Stimulated activated CD4-positive, alpha-beta T cell treated with anti-CD3 and anti-CD28 coated beads, Interleukin-12 subunit alpha, Interleukin-12 subunit beta, amount 100 ng/mL, for 48 hours (primary cell): Measurements from ENCODE around the gene ATP6V1A.
"Not testable (repeated sequence)": the region's sequence is repeated elsewhere in the genome, so short reads cannot be mapped to it uniquely, and the experiment has no call there.

Experiments used
- DNase-seq, 3 donors: peaks; one replicate each; pipeline ENCODE4 v3.0.0-alpha.2; 2020; ENCODE audit warnings: low read depth in 2 of 3, low spot score in 1 of 3

The ATP6V1A gene

DNA sequence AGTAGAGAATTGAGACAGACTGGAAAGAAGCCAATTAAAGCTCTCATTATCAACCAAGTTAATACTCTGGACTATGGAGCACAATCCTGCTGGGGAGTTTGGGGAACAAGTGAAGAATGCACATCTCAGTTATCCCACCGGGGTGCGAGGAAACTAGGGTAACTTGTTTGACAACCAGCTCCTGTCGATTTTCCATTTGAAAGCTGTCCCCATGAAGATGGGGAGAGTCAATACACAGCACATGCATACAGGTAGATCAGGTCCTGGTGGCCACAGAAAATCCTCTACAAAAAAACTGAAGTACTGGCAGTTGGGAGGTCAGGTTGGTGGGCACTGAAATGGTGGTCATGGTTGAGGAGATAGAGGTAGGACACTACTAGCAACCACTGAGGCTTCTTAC lies 66.0 kb downstream of the ATP6V1A start:
- DNase-seq = no peak

GRCh38 chr3:113819866-113820265 lies 73.0 kb downstream of the ATP6V1A start:
- no peak for DNase-seq

- no peak for DNase-seq
Measured at GRCh38 chr3:113825090-113825489, 78.3 kb downstream of the ATP6V1A start.

DNA sequence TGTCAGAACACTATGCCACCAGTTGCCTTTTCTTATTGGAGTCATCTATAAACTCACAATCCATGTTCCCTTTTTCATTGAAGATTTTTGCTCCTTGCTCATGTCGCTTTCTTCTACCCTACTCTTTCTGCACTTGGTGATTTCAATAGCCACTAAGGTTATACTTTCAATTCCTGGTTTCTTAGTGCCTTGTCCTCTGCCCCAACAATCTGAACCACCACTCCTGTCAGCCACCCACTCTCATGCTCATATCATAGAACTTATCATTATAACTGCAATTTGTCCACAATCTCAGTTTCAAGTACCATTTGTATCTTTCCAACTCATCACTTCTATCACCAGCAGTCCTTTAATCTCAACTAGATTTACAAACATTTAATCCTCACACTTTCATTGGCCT lies 81.8 kb downstream of the ATP6V1A start:
- DNase-seq = no peak

DNA sequence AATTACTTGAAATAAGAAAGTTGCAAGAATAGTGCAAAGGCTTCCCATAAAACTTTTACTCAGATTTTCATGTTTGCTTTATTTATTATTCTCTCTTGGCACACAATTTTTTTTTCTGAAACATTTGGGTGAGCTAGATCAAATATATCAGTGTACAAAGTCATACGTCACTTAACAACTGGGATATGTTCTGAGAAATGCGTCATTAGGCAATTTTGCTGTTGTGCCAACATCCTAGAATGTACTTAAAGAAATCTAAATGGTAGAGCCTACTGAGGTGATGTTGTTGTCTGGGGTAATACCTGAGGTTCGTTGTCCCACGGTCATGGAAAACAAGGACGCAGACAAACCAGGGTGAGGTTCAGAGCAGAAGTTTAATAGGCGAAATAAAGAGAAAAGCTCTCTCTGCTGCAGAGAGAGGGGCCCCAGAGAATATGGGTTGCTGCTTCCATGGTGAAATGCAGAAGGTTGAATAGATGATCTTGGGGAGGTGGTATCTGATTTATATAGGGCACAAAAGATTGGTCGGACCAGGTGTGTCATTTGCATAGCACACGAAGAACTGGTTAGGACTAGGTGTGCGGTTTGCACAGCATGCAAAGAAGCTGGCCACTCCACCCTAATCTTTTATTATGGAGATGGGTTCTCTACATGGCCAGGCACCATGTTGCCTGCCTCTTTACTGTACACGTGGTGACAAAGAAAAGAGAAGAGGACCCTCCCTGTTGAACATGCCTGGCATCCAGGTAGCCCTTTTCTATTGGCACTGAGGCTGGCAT lies 82.9 kb downstream of the ATP6V1A start:
- no peak for DNase-seq

GRCh38 chr3:113831103-113831355 lies 84.2 kb downstream of the ATP6V1A start:
- DNase-seq = no peak

- DNase-seq = no peak
Measured at GRCh38 chr3:113832477-113833164, 85.8 kb downstream of the ATP6V1A start.

DNA sequence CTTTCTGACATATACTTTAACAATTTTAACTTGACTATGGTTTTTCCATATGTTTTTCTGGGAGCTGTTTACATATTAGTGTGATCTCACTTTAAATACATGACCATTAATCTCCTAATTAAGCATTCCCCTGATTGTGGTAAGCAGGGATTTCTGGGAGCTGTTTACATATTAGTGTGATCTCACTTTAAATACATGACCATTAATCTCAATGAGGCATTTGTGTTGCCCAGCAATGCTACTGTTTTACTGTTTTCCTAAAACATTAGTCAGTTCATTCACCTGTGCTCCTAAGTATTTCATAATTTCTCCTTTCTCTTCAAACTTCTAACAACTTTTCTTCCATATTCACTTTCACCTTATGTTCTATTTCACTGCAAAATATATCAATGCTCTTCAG lies 88.1 kb downstream of the ATP6V1A start:
- no peak for DNase-seq

DNA sequence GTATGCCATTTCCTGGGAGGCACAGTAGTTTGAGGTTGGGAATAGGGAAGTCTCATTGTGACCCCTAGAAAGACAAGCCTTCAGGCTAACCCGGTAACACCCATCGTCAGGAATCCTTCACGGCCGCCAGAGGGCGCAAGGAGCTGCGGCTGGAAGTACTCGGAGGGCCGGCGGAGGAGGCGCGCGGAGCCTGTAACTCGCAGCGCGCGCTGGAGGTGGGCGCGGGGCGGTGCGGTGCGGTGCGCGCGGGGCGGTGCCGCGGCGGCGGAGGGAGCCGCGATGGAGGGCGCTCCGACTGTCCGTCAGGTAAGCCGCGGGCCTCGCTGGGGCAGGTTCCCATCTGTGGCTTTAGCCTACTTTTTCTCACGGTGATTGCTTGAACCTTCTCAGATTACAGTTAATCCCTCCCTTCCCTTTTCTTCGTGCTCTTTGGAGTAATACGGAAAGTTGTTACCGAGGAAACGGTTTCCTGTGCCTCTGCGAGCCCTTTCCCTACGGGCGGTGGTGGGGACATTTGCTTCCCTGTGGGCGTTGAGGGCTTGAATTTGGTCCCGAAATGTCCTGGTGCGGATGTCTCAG lies 91.9 kb downstream of the ATP6V1A start, which contains the start of gene GRAMD1C:
TSS of gene GRAMD1C (plus strand) at position 158 of the 579 bp plus-strand sequence. CDS start at position 280, 122 bp downstream.
- DNase-seq = peak; percentile 72 to 76 (median 72)

DNA sequence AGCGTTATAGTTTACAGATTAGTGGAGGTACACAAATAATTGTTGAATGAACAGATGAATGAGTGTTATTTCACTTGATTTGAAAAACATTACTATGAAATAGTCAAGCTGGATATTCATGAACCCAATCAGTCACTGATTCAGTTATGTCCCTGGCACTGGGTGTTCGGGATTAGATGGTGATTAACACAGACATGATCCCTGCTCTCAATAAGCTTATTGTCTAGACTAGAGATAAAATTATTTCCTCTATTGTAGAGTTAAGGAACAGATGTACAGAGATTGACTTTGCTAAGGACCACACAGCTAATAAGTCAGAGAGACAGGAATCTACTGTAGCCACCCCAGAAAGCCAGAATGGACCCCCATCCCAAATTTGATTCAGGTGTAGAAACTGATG lies 92.7 kb downstream of the ATP6V1A start:
- no peak for DNase-seq

DNA sequence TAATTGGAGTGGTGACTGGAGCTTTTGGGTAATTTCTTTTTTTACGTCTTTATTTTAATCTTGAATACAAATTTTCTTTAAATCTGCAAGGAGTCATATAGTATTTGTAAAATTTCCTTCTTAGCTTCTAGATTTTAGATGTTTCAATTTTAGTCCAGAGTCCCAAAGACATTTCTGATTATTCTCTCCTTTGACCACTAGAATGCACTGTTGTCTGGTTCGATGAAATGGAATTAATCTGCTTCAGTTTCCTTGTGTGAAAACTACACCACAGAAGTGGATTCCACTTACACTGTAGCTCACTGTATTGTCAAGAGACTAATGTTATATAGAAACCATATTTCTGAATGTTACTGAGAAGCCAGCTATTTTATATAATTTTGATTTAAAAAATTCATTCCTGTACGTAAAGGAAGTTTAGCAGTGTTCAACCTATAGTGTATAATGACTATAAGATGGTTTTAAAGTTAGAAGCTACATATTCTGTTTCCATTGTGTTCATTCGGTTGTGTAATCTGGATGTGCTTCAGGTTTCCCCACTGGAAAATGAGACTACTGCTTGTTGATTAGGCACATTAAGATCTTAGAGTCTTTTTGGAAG lies 97.9 kb downstream of the ATP6V1A start:
- DNase-seq = no peak

DNA sequence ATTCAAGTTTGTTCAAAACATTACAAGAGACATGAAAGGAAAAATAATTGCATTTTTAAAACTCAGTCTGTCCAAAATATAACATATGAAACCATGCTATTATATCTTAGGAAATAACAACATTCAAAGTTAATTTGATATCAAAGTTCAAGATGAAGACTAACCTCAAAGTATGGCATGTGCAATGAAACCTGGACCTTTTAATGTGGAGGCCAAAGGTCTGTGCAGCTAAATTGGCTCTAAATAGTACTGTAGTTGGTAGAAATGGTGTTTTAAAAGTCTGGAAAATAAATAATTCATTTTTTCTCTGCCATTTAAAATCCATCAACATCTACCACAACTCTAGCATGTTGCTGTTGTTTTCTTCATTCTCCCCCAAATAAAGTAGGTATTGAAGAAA lies 100.4 kb downstream of the ATP6V1A start:
- no peak for DNase-seq

DNA sequence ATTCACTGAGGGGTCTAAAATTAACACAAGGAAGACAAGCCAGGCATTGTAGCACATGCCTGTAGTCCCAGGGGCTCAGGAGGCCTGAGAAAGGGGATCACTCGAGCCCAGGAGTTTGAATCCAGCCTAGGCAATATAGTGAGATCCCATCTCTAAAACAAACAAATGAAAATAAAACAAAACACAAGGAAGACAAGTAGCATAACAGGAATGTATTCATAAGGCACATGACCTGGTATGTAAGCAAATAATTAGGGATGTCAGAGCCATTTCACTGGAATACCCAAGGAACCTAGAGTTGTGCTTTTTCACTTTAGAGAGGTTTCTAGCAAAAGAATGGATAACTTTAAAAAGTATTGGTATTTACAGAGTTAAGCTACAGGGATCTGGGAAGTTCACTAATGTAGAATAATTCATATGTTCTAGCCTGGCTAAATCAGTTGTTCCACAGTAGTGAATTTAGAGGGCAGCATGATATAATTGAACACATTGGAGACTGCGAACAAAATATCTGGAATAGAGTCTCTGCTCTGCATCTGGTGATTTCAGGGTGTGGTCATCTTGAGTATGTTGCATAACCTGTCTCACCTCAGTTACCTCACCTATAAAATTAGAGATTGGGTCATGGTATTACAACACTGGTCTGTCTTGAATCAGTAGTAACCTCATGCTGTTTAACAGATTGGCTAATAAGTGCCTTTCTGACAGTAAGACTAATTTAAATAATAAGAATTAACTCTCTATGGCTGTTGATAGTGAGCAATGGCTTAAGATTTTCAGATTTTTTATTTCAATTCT lies 101.0 kb downstream of the ATP6V1A start:
- DNase-seq = no peak

DNA sequence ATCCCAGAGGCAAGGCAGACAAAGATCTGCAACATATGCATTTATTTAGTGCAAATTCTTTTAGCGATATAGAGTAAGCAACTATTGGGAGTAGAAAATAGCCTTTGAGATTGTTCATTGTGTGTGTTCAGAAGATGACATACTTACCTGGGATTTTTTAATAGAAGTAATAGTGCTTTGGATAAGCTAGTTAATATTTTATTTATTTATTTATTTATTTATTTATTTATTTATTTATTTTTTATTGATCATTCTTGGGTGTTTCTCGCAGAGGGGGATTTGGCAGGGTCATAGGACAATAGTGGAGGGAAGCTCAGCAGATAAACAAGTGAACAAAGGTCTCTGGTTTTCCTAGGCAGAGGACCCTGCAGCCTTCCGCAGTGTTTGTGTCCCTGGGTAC lies 102.2 kb downstream of the ATP6V1A start:
- not testable (repeated sequence) for DNase-seq

GRCh38 chr3:113849841-113850240 lies 103.0 kb downstream of the ATP6V1A start:
- not testable (repeated sequence) for DNase-seq

- DNase-seq = not testable (repeated sequence)
Measured at GRCh38 chr3:113850391-113850790, 103.6 kb downstream of the ATP6V1A start.

- no peak for DNase-seq
Measured at GRCh38 chr3:113852506-113852905, 105.7 kb downstream of the ATP6V1A start.
